Astrocyte of the spinal cord (primary cell): ENCODE results near the gene CASP4.
A peak's percentile ranks its signal among the peaks of the same experiment; 100 is the strongest.
"Not testable (repeated sequence)": the region's sequence is repeated elsewhere in the genome, so short reads cannot be mapped to it uniquely, and the experiment has no call there.

Experiments
- DNase-seq: peaks from one replicate; pipeline ENCODE4 v3.0.0; 2011; ENCODE audit warnings: low read depth, low spot score
- H3K4me3 ChIP-seq: 2 replicates; pipeline ENCODE4 v1.5.1; 2011; ENCODE audit warnings: low read depth, mild to moderate bottlenecking, low read length, moderate library complexity
- CTCF ChIP-seq: IDR thresholded peaks from 2 replicates; pipeline ENCODE4 v1.5.1; 2012; ENCODE audit warnings: low read depth, mild to moderate bottlenecking, low read length, inconsistent platforms
- in situ Hi-C: cut with HindIII; loops from 2 replicates; pipeline ENCODE4 v1.10.0; 2017; ENCODE audit warnings: low sequenced_read_pairs

CASP4 gene

GRCh38 chr11:104973616-104974015 lies 5.2 kb upstream of the CASP4 start:
- no peak for DNase-seq
- in situ Hi-C loops = no loop called here
- no peak for TF ChIP-seq CTCF
- H3K4me3 ChIP-seq = no peak overlapping the region

- H3K4me3 ChIP-seq, DNase-seq, in situ Hi-C loops: not testable (repeated sequence)
Observed at GRCh38 chr11:104972924-104973323, 4.5 kb upstream of the CASP4 start.

DNA sequence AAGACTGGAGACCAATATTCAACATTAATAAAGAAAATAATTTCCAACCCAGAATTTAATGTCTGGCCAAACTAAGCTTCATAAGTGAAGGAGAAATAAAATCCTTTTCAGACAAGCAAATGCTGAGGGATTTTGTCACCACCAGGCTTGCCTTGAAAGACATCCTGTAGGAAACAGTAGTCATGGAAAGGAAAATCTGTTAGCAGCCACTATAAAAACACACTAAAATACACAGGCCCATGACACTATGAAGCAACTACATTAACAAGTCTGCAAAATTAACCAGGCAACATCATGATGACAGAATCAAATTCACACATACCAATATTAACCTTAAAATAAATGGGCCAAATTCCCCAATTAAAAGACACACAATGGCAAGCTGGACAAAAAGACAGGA lies 2.4 kb upstream of the CASP4 start:
- in situ Hi-C loops = no loop called here
- H3K4me3 ChIP-seq = no peak overlapping the region
- TF ChIP-seq CTCF = no peak
- DNase-seq = no peak

DNA sequence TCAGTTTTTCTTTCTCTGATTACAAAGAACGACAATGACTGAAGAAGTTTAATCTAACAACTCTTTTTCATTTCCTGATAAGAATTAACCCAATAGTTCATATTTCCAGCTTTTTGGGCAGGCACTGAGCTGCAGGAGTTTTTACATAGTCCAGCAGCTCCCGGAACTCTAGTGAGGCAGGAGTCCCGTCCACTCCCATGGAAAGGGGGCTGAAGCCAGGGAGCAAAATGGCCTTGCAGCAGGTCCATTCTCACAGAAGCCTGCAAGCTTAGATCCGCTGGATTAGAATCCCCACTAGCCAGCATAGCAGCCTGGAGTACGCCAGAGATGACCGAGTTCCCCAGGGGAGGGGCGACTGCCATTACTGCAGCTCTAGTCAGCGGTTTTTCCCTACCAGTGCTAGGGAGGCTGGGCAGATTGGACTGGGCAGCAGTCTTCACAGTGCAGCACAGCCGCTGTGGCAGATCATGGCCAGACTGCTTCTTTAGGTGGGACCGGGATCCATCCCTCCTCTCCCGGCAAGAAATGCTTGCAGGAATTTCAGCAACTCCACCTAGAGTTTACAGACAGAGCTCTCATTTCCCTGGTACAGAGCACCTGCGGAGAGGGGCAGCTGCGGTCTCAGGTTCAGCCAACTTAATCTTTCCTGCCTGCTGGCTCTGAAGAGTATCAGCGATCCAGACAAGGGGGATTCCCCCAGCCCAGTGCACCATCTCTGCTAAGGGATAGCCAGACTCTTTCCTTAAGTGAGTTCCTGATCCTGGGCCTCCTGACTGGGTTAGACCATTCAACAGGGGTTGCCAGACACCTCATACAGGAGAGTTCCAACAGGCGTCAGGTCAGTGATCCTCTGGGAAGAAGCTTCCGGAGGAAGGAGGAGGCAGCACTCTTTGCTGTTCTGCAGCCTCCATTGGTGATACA lies 742 bp upstream of the CASP4 start:
- H3K4me3 ChIP-seq = peak overlapping the region; percentile 47
- in situ Hi-C loops = no loop called here
- no peak for TF ChIP-seq CTCF
- DNase-seq = no peak

DNA sequence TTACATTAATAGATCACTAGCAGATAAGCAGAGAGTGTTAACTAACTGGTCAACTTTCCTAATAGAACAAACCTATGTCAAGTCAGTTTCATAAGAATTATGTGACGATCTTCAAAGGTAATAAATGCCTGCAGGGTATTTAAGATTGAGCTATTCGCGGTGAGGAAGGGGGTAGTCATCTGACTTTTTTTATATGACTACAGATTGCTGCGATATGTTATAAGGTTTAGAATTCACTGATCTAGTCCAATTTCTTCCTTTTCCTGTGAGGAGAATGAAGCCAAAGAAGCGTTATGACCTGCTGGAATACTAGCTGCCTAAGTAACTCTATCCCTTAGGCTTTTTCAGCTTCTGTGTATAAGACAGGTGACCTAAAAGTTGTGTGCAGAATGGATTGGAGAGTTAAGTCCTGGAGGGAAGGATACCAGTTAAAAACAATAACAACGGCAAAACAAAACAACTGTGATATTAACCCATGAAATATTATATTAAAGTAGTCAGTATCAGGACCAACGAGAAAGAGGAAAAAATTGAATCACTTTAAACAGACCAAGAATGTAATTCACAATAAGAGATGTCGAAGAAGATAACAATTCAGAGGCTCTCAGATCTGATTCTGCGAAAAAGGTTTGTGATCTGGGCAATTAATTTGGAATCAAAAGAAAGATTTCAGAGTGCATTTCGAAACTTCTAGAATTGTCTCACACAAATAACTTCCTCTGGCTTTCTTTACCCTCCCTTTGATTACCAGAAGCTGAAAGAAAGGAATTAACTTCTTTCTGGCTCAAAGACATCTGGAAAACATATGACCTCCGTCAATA lies 630 bp downstream of the CASP4 start:
- peak; percentile 3 for DNase-seq
- no peak for TF ChIP-seq CTCF
- peak overlapping the region; percentile 47 for H3K4me3 ChIP-seq
- in situ Hi-C loops = no loop called here

- in situ Hi-C loops = no loop called here
- H3K4me3 ChIP-seq = no peak overlapping the region
- no peak for TF ChIP-seq CTCF
- no peak for DNase-seq
Observed at GRCh38 chr11:104965735-104966134, 2.6 kb downstream of the CASP4 start.

- H3K4me3 ChIP-seq = no peak overlapping the region
- in situ Hi-C loops = no loop called here
- TF ChIP-seq CTCF = no peak
- peak; percentile 3 for DNase-seq
Observed at GRCh38 chr11:104964247-104964646, 4.1 kb downstream of the CASP4 start.
